H1 (cell line): Measurements from ENCODE around the gene PRCP.

ENCODE experiments used
- BRCA1 ChIP-seq: IDR thresholded peaks from 2 replicates; pipeline ENCODE4 v1.6.1; 2012; ENCODE audit warnings: low read depth, low read length, improper control_type of control experiment
- CBX8 ChIP-seq: fragments of 300-800, 300-1000 bp; sonication (generic); IDR thresholded peaks from 2 replicates; pipeline ENCODE4 v1.7.1; 2016; ENCODE audit warnings: low read depth, low read length, borderline replicate concordance
- CEBPB ChIP-seq: IDR thresholded peaks from 2 replicates; pipeline ENCODE4 v1.6.1; 2012; ENCODE audit warnings: low read depth, low read length
- CTCF ChIP-seq, 3 experiments: IDR thresholded peaks; 1 replicate in 2 of 3; 2 replicates in 1 of 3; pipeline versions ENCODE4 v1.5.1 to v1.6.1; 2011; ENCODE audit warnings: low read length in 3 of 3, mild to moderate bottlenecking in 3 of 3, inconsistent platforms in 2 of 3, low read depth in 1 of 3, moderate library complexity in 1 of 3; ENCODE audit not compliant: insufficient read depth in 1 of 3; ENCODE audit errors: control extremely low read depth in 1 of 3
- GTF2F1 ChIP-seq: IDR thresholded peaks from 2 replicates; pipeline ENCODE4 v1.6.1; 2012; ENCODE audit warnings: low read depth, low read length, improper control_type of control experiment, borderline replicate concordance
- MAX ChIP-seq: IDR thresholded peaks from 2 replicates; pipeline ENCODE4 v1.6.1; 2012; ENCODE audit warnings: inconsistent platforms
- NRF1 ChIP-seq: IDR thresholded peaks from 2 replicates; pipeline ENCODE4 v1.6.1; 2011; ENCODE audit warnings: mild to moderate bottlenecking, low read depth, low read length, improper control_type of control experiment
- POLR2AphosphoS5 ChIP-seq: IDR thresholded peaks from 2 replicates; pipeline ENCODE4 v1.6.1; 2011; ENCODE audit warnings: low read depth, low read length
- TAF1 ChIP-seq: IDR thresholded peaks from 2 replicates; pipeline ENCODE4 v1.6.1; 2011; ENCODE audit warnings: mild to moderate bottlenecking, low read depth, low read length
- USF2 ChIP-seq: IDR thresholded peaks from 2 replicates; pipeline ENCODE4 v1.6.1; 2011; ENCODE audit warnings: low read length, improper control_type of control experiment

- TF ChIP-seq CTCF (IDR thresholded peaks at IDR 0.05; ENCODE audit: control extremely low read depth in 1 of 3, insufficient read depth in 1 of 3, low read depth in 1 of 3, low read length in 3 of 3) = no peak
- no peak for TF ChIP-seq CEBPB
- TF ChIP-seq POLR2AphosphoS5 = no peak
- no peak for TF ChIP-seq MAX
- TF ChIP-seq GTF2F1 = no peak
- TF ChIP-seq NRF1 = no peak
- TF ChIP-seq CBX8 = no peak
- no peak for TF ChIP-seq TAF1
- no peak for TF ChIP-seq BRCA1
- TF ChIP-seq USF2 = no peak
Observed at GRCh38 chr11:82792822-82793569, 107.2 kb downstream of the PRCP start.
